ENCODE measurements around the gene ZHX3.

ZHX3 gene

GRCh38 chr20:41304424-41305079, 13.0 kb downstream of the ZHX3 start:
- DNase-seq, result no peak

GRCh38 chr20:41304002-41304401, 13.5 kb downstream of the ZHX3 start:
- DNase-seq, result no peak

- no peak for DNase-seq
Measured at GRCh38 chr20:41300886-41301285, 16.6 kb downstream of the ZHX3 start.

GRCh38 chr20:41300383-41300782, 17.1 kb downstream of the ZHX3 start:
- no peak for DNase-seq

- DNase-seq, result no peak
Measured at GRCh38 chr20:41299899-41300298, 17.6 kb downstream of the ZHX3 start.

GRCh38 chr20:41293269-41294037, 24.1 kb downstream of the ZHX3 start:
- peak in 1 of 51 donors; percentile 6 for DNase-seq

- no peak for DNase-seq
Measured at GRCh38 chr20:41290804-41291389, 26.6 kb downstream of the ZHX3 start.

GRCh38 chr20:41287327-41287726, 30.2 kb downstream of the ZHX3 start:
- DNase-seq, result no peak

GRCh38 chr20:41286240-41286851, 31.2 kb downstream of the ZHX3 start:
- DNase-seq, result no peak

GRCh38 chr20:41279546-41280225, 37.8 kb downstream of the ZHX3 start:
- peak in 3 of 51 donors; percentile 10 to 34 (median 22) for DNase-seq

GRCh38 chr20:41278936-41279335, 38.6 kb downstream of the ZHX3 start:
- DNase-seq, result no peak

GRCh38 chr20:41277049-41277448, 40.5 kb downstream of the ZHX3 start:
- no peak for DNase-seq

GRCh38 chr20:41276317-41276751, 41.2 kb downstream of the ZHX3 start:
- DNase-seq, result peak in 28 of 51 donors; percentile 7 to 64 (median 36)

GRCh38 chr20:41275301-41275731, 42.2 kb downstream of the ZHX3 start:
- DNase-seq, result no peak

- no peak for DNase-seq
Measured at GRCh38 chr20:41274152-41274551, 43.4 kb downstream of the ZHX3 start.

GRCh38 chr20:41273445-41273844, 44.1 kb downstream of the ZHX3 start:
- DNase-seq, result no peak

- no peak for DNase-seq
Measured at GRCh38 chr20:41272339-41272738, 45.2 kb downstream of the ZHX3 start.

GRCh38 chr20:41268917-41269652, 48.4 kb downstream of the ZHX3 start:
- DNase-seq, result no peak

GRCh38 chr20:41268402-41268801, 49.1 kb downstream of the ZHX3 start:
- DNase-seq, result no peak

- no peak for DNase-seq
Measured at GRCh38 chr20:41265938-41266337, 51.6 kb downstream of the ZHX3 start.

- DNase-seq, result no peak
Measured at GRCh38 chr20:41264819-41265218, 52.7 kb downstream of the ZHX3 start.

Measured in hypothalamus (tissue), 51 donors.